B cell (primary cell): ENCODE data around the gene COL4A1.

Experiments
- EZH2 ChIP-seq: IDR thresholded peaks from 2 replicates; pipeline ENCODE4 v1.6.1; 2012; ENCODE audit warnings: borderline replicate concordance, low read depth, mild to moderate bottlenecking, moderate library complexity, low read length; ENCODE audit not compliant: insufficient read depth, poor library complexity, severe bottlenecking
- TF ChIP-seq, protein P1 (sequence below): fragments of 200-600 bp; IDR thresholded peaks from one replicate; pipeline ENCODE4 v1.8.0; 2022; ENCODE audit warnings: antibody characterized with exemption, mild to moderate bottlenecking

- TF ChIP-seq, protein P1, sequence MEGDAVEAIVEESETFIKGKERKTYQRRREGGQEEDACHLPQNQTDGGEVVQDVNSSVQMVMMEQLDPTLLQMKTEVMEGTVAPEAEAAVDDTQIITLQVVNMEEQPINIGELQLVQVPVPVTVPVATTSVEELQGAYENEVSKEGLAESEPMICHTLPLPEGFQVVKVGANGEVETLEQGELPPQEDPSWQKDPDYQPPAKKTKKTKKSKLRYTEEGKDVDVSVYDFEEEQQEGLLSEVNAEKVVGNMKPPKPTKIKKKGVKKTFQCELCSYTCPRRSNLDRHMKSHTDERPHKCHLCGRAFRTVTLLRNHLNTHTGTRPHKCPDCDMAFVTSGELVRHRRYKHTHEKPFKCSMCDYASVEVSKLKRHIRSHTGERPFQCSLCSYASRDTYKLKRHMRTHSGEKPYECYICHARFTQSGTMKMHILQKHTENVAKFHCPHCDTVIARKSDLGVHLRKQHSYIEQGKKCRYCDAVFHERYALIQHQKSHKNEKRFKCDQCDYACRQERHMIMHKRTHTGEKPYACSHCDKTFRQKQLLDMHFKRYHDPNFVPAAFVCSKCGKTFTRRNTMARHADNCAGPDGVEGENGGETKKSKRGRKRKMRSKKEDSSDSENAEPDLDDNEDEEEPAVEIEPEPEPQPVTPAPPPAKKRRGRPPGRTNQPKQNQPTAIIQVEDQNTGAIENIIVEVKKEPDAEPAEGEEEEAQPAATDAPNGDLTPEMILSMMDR = no peak
- TF ChIP-seq EZH2 = no peak
Observed at GRCh38 chr13:110266983-110267382, 40.0 kb downstream of the COL4A1 start.
